ENCODE results near the gene NEK9. TPM values are rescaled to one million over a fixed set of nuclear protein-coding genes. Genes with fewer than 3 reads are reported as not detected.
A peak's percentile ranks its signal among the peaks of the same experiment; 100 is the strongest.

The NEK9 gene
- total and polyA plus RNA-seq, 9 of the 15 experiments (the other 6 are each of a cell fraction or from before 2014, with no cell fraction given) = 2.8 to 39.6 (median 19.8) TPM

GRCh38 chr14:75126679-75127473, at the start of gene NEK9 (continued):
- TF ChIP-seq ZNF740 (CRISPR knock-in tag; IDR thresholded peaks at IDR 0.05) (no peak), ZNF740 (tag; IDR thresholded peaks at IDR 0.05) (no peak), ZNF77 (CRISPR knock-in tag; IDR thresholded peaks at IDR 0.05) (no peak), ZNF408 (CRISPR knock-in tag; IDR thresholded peaks at IDR 0.05; ENCODE audit: low read depth) (no peak), RNF2 (IDR thresholded peaks at IDR 0.05) (no peak), ZNF224 (CRISPR knock-in tag; IDR thresholded peaks at IDR 0.05) (no peak), THAP7 (CRISPR knock-in tag; IDR thresholded peaks at IDR 0.05) (no peak), USF2 (CRISPR knock-in tag; IDR thresholded peaks at IDR 0.05) (no peak), POU5F1 (IDR thresholded peaks at IDR 0.05; ENCODE audit: borderline replicate concordance, low read depth, low read length, partially characterized antibody) (no peak), PYGO2 (tag; IDR thresholded peaks at IDR 0.05) (no peak), TEAD2 (tag; IDR thresholded peaks at IDR 0.05) (no peak), NFXL1 (CRISPR knock-in tag; IDR thresholded peaks at IDR 0.05) (0 out of 2 replicates have a peak, but pooled peaks have one; percentile 31), ZNF57 (CRISPR knock-in tag; IDR thresholded peaks at IDR 0.05) (no peak), POLR2G (IDR thresholded peaks at IDR 0.05; ENCODE audit: low read depth, low read length) (peak; percentile 98), EZH2 (IDR thresholded peaks at IDR 0.05; ENCODE audit: borderline replicate concordance, low read depth, low read length) (no peak), SMARCC2 (IDR thresholded peaks at IDR 0.05; ENCODE audit: low read depth) (no peak), BCLAF1 (IDR thresholded peaks at IDR 0.05; ENCODE audit: borderline replicate concordance in 1 of 2, control insufficient read depth in 1 of 2, low read depth in 2 of 2, low read length in 1 of 2) (0 out of 4 replicates have a peak, but pooled peaks of 1 of the 2 experiments have one; percentile 18), PHB2 (IDR thresholded peaks at IDR 0.05; ENCODE audit: low read depth) (no peak), DMBX1 (CRISPR knock-in tag; IDR thresholded peaks at IDR 0.05; ENCODE audit: borderline replicate concordance) (no peak; the same call in 1 of the 2 replicates), DPF2 (IDR thresholded peaks at IDR 0.05) (no peak), HLTF (IDR thresholded peaks at IDR 0.05) (0 out of 2 replicates have a peak, but pooled peaks have one; percentile 55), ZFP91 (CRISPR knock-in tag; IDR thresholded peaks at IDR 0.05) (no peak)
